Fibroblast of peridontal ligament (primary cell): ENCODE measurements around the gene CFC1B.
"Not testable (repeated sequence)": the region's sequence is repeated elsewhere in the genome, so short reads cannot be mapped to it uniquely, and the experiment has no call there.

Source experiments
- DNase-seq: peaks from one replicate; pipeline ENCODE4 v3.0.0-alpha.2; 2010; ENCODE audit errors: extremely low read depth

CFC1B gene

DNA sequence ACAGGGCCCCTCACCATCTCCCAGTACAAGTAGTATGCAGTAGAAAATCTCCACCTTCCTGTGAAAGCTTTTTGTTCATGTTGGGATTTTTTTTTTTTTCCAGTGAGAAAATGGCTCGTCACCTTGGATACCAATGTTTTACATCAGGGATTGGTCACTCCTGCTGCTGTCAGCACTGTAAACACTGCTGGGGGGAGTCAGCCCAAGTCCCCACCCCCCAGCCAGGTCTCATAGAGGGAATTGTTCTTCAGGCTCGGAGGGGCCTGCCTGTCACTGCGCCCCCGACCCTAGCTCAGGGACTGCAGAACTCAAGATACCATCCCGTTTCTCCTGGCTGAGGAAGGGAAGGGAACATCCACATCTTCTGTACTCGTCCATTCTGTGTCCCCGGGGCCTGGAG, at the start of gene CFC1B:
Gene CFC1B (plus strand): TSS at position 231 of the 400 bp plus-strand sequence. CDS start 263 bp downstream, outside the sequence.
- DNase-seq, result not testable (repeated sequence)

DNA sequence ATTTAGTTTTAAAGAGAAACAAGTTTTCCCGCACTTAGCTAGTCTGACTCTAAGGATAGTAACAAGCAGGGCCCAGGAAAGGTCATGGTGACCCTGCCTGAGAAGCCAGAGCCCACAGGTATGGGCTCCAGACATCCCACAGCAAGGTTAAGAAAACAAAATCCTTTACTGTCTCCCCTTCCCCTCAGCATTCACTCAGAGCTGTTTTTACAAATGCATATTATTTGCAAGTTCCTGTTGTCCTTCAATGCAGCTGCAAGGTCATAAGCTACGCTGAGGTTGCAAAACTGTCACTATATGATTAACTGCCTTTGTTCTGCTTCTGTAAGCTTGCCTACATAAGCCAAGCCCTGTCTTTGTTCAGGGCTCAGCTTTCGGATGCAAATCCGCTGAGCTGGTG, 29.9 kb upstream of the CFC1B start:
- DNase-seq, result not testable (repeated sequence)

DNA sequence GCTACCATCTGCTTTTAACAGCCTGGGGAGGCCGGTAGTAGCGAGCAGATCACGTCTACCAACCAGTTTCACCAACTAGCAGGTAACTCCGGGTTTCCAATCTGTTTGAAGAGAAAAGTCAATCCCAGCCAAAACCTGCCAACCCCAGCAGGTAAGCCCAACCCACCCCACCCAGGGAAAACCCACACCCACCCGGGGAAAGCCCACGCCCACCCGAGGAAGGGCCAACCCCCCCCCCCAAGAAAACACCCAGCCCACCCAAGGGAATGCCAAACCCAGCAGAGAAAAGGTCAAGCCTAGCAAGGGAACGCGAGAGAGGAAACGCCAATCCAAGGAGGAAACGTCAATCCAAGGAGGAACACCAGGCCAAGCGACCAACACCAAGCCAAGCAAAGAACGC, 11.8 kb upstream of the CFC1B start, which contains the start of gene POTEI:
Gene POTEI (minus strand): TSS at position 101 of the 400 bp plus-strand sequence. CDS start 93 bp downstream, at position 8.
- not testable (repeated sequence) for DNase-seq

GRCh38 chr2:130510807-130511746, 9.9 kb upstream of the CFC1B start:
- not testable (repeated sequence) for DNase-seq

DNA sequence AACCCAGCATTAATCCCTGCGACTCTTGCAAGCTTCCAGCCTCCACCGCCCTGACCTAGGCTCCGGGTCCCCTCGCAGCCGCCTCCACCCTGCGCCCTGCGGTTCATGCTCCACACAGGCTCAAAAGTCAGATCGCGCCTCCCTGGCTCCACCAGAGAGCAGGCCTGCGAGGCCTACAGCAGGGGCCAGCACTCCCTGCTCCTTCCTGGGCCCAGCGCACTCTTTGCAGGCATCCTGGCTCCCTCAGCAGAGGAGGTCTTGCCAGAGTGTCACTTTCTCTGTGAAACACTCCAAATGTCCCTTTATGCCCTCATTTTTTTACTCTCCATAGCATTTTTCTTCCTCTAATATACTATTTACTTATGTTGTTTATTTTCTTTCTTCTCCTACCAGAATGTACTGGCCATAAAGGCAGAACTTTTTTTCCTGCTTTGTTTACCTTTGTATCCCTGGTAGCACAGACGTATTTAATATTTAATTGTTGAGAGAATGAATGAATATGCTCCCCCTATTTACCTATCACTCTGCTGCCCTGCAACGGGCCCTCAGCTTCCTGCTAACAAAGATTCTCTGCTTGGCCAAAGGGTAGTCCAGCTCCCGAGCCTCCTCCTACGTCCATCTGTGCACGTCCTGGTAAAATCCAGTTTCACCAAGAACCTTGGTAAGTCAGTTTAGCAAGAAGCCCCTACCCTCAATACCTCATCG, 9.1 kb upstream of the CFC1B start:
- DNase-seq, result not testable (repeated sequence)

DNA sequence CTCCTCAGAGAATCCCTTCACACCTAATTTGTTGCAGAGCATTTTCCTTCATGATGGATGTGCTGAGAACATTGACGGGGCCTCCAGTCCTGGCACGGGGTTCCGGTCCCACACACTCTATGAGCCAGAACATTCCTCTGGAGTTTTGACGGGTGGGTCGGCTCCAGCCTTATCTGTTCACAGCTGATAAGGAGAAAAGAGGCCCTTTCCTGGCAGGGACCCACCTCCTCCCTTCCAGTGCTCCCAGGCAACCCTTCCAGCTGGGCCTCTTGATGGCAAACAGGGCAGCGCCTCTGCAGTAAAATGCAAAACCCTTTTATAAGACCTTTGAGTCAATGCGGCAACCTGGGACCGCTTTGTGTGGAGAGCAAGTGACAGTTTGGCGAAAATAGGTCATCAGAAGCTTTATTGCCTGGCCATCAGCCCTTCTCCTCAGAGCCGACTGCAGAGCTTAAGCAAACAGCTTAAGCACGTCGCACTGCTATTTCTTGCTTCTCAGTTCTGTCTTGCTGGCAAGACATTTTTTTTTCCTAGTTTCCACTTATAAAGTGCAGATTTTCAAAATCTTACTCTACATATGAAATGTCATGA, 2.4 kb upstream of the CFC1B start:
- DNase-seq, result not testable (repeated sequence)

- DNase-seq, result not testable (repeated sequence)
These were observed 1.4 kb downstream of the CFC1B start for GRCh38 chr2:130522390-130522789.

DNA sequence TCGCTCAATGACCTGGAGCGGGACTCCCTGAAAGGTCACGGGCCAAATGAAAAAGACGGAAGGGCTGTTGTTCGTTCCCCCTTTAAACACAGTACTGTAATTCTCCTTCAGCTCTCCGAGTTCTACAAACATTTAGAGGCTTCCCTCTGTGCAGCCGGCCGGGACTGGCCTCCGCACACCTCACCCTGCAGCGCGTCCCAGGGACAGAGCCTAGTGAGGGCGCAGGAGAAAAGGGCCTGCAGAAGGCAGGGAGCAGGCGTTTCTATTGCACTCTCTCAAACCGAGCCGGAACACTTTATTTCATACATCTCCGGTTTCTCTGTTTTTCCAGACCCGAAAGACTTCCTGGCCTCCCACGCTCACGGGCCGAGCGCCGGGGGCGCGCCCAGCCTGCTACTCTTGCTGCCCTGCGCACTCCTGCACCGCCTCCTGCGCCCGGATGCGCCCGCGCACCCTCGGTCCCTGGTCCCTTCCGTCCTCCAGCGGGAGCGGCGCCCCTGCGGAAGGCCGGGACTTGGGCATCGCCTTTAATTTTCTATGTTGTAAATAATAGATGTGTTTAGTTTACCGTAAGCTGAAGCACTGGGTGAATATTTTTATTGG, 6.4 kb downstream of the CFC1B start:
- not testable (repeated sequence) for DNase-seq

DNA sequence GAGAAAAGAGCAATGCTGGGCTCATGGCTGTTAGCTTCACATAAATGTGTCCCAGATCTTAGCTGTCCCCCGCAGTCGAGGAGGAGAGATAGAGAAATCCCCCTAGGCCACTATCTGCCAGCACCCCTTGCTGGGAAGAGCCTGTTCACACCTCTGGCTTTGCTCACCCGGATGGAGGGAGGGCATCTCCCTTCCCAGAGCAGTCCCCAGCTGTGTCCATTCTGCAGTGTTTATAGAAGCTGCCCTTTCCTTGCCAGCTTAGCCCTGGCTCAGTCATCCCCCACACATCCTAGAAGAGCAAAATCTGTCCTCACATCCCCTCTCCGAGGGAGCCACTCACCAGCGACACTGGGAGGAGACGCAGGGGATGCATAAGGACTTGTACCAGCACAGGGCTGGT, 8.5 kb downstream of the CFC1B start:
- DNase-seq, result not testable (repeated sequence)

GRCh38 chr2:130530212-130530611, 9.2 kb downstream of the CFC1B start:
- DNase-seq, result not testable (repeated sequence)

DNA sequence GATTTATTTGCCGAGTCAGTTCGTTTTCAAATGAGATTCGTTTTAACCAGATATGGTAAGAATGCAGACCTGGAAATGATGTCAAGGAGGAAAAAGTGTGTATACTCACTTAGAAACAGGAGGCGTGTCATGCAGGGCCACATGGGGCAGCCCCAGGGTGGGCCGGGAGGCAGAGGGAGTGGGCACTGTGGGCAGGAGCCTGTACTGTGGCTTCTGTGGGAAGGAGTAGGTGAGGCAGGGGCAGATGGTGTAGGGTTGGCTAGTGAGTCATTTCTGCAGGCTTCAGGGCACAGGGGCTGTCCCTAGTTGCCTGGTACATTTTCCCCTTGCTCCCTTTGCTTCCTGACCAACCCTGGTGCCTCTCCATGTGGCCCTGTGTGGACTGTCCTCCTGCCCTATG, 10.2 kb downstream of the CFC1B start:
- DNase-seq, result not testable (repeated sequence)

- not testable (repeated sequence) for DNase-seq
These were observed 10.7 kb downstream of the CFC1B start for GRCh38 chr2:130531672-130532071.

DNA sequence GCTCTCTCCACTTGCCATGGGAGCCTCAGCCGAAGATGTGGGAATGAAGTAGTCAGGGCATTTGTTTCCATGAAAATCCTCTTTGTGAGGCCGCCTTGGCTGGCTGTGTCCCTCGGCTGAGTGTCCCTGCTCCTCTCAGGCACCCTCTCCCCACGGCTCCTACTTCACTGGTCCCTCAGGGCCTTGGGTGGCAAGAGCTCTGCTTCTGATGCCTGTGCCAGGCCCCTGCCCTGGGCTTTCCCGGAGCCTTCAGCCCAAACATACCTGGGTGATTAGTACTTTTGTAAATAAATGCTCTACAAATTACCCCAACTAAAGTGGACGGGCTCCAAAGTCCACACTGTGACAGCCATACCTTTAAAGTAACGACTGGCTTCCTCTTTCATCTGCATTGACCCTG, 15.6 kb downstream of the CFC1B start:
- not testable (repeated sequence) for DNase-seq

DNA sequence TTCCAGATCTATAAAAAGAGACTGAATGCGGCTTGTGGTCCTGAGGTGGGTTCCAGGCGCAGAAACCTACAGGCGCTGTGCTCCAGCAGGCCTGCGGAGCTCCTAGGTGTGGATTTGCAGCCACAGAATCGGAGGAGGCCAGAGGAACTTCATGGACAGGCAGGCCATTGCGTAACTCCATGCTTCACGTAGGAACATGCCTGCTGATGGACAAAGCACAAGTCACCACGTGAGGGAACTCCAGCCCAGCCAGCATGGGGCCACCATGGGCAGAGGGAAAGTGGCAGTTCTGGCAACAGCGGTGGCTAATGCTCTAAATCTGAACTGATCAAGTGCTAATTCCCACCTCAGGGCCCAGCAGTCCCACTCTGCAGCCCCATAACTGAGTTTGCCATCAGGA, 17.2 kb downstream of the CFC1B start:
- not testable (repeated sequence) for DNase-seq

GRCh38 chr2:130542789-130543188, 21.8 kb downstream of the CFC1B start:
- DNase-seq, result not testable (repeated sequence)

GRCh38 chr2:130543785-130544528, 22.9 kb downstream of the CFC1B start:
- not testable (repeated sequence) for DNase-seq

DNA sequence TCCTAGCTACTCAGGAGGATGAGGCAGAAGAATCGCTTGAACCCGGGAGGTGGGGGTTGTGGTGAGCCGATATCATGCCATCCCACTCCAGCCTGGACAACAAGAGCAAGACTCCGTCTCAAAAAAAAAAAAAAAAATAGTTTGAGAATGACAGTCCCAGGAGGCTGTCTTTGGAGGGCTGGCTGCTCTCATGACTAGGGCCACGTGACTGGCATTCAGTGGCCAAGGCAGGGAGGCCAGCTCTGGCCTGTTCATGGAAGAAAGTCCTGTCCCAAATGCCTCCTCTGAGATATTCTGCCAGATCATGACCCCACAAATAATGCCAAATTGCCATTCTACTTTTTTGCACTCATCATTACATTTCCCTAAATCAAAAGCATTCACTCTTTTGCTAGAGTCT, 24.0 kb downstream of the CFC1B start:
- DNase-seq, result not testable (repeated sequence)

DNA sequence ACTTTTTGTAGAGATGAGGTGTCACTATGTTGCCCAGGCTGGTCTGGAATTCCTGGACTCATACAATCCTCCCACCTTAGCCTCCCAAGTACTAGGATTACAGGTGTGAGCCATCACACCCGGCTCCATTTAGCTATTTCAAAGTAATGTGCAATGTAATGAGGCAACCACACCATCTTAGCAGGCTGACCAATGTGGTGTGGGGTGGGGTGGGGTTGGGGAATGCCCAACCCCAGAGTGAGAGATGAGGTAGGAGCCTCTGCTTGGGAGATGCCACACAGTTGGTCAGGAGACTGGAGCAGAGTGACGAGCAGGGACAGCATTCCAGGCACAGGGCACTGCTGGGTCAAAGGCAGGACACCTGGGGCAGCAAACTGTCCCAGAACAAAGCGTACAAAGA, 27.4 kb downstream of the CFC1B start:
- not testable (repeated sequence) for DNase-seq

GRCh38 chr2:130549475-130549874, 28.5 kb downstream of the CFC1B start:
- DNase-seq, result not testable (repeated sequence)

- not testable (repeated sequence) for DNase-seq
These were observed 33.2 kb downstream of the CFC1B start for GRCh38 chr2:130554178-130554577.

DNA sequence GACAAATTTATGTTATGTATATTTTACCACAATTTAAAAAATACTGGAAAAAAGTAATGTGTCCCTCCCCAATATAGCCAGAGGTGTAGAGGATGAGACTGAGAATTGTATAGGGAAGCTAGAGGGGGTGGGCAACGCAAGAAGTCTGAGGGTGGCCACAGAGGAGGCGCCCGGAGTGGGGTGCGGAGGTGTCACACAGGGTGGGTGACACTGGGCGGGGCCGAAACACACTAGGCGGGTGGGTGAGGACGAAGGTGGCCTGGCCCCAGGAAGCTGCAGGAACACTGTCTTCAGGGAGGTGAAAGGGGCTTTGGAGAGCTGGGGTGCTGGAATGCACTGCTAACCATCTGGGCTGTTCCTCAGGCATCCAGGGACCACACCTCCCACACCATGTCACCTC, 35.4 kb downstream of the CFC1B start:
- not testable (repeated sequence) for DNase-seq
